SH-SY5Y (cell line): Measurements from ENCODE around the gene WFDC10B.

Experiments
- GATA2 ChIP-seq: IDR thresholded peaks from 2 replicates; pipeline ENCODE4 v1.6.1; 2011; ENCODE audit warnings: mild to moderate bottlenecking, low read depth, low read length
- GATA3 ChIP-seq: IDR thresholded peaks from 2 replicates; pipeline ENCODE4 v1.6.1; 2011; ENCODE audit warnings: low read depth, mild to moderate bottlenecking, low read length, moderate library complexity

DNA sequence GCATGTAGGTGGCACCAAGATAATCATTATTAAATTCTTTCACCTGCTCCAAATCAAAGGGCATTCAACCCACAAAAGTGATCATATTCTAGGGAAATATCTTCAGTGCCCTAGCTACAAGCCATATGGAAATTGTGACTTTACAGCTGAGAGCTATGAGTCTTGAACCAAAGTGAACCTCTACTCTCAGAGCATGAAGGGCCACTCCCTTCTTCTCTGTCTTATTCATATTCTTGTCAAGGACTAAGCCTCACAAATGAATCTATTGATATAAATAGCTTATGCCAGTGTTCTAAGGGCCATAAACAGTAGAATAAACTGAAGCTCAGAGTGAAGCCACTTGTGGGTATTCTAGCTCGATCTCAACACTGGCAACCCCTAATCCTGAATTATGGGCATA, 46.9 kb upstream of the WFDC10B start:
- TF ChIP-seq GATA3 (no peak), GATA2 (no peak)
